SK-N-SH treated with all-trans-retinoic acid at 6 μM for 48 hours (cell line): ENCODE results near the gene KASH5.

ENCODE experiments used
- ATAC-seq: fragments of 200-7000 bp; cut with Tn5 transposase; 3 replicates; pipeline ENCODE4 v1.9.1; 2020; ENCODE audit warnings: mild to moderate bottlenecking, moderate library complexity
- ARNTL ChIP-seq: fragments of 450-650 bp; formaldehyde crosslinking; IDR thresholded peaks from 2 replicates; pipeline ENCODE4 v1.5.0; 2020; ENCODE audit warnings: low read depth, mild to moderate bottlenecking, moderate library complexity, borderline replicate concordance
- BACH2 ChIP-seq: fragments of 250-450 bp; sonication (Bioruptor Pico); IDR thresholded peaks from 2 replicates; pipeline ENCODE4 v1.9.0; 2021; ENCODE audit warnings: mild to moderate bottlenecking, borderline replicate concordance
- CSDC2 ChIP-seq: fragments of 250-450 bp; sonication (Bioruptor Pico); IDR thresholded peaks from 2 replicates; pipeline ENCODE4 v1.5.0; 2020; ENCODE audit warnings: mild to moderate bottlenecking, moderate library complexity
- ESRRG ChIP-seq: fragments of 250-450 bp; sonication (Bioruptor Pico); IDR thresholded peaks from 2 replicates; pipeline ENCODE4 v1.6.1; 2021; ENCODE audit warnings: mild to moderate bottlenecking
- ISL1 ChIP-seq: fragments of 250-450 bp; sonication (Bioruptor Pico); IDR thresholded peaks from 2 replicates; pipeline ENCODE4 v2.1.2; 2022; ENCODE audit warnings: mild to moderate bottlenecking, moderate library complexity
- OSR1 ChIP-seq: fragments of 250-450 bp; sonication (Bioruptor Pico); IDR thresholded peaks from 2 replicates; pipeline ENCODE4 v1.8.0; 2022; ENCODE audit warnings: moderate library complexity, mild to moderate bottlenecking, inconsistent platforms
- PPARA ChIP-seq: fragments of 250-450 bp; sonication (Bioruptor Pico); IDR thresholded peaks from 2 replicates; pipeline ENCODE4 v1.5.0; 2020; ENCODE audit warnings: mild to moderate bottlenecking, borderline replicate concordance
- RARB ChIP-seq: fragments of 250-450 bp; sonication (Bioruptor Pico); IDR thresholded peaks from 2 replicates; pipeline ENCODE4 v1.8.0; 2021; ENCODE audit warnings: mild to moderate bottlenecking, moderate library complexity
- SNAI2 ChIP-seq: fragments of 250-450 bp; sonication (Bioruptor Pico); IDR thresholded peaks from 2 replicates; pipeline ENCODE4 v1.5.0; 2020; ENCODE audit warnings: mild to moderate bottlenecking, moderate library complexity
- TCF4 ChIP-seq: fragments of 250-450 bp; sonication (Bioruptor Pico); IDR thresholded peaks from 2 replicates; pipeline ENCODE4 v1.8.0; 2021; ENCODE audit warnings: mild to moderate bottlenecking, moderate library complexity, borderline replicate concordance
- TOX ChIP-seq: fragments of 250-450 bp; sonication (Bioruptor Pico); IDR thresholded peaks from 2 replicates; pipeline ENCODE4 v1.8.0; 2021; ENCODE audit warnings: mild to moderate bottlenecking, moderate library complexity, borderline replicate concordance
- ZC3H10 ChIP-seq: fragments of 250-450 bp; sonication (Bioruptor Pico); IDR thresholded peaks from 2 replicates; pipeline ENCODE4 v1.5.1; 2021; ENCODE audit warnings: mild to moderate bottlenecking, moderate library complexity
- ZFP3 ChIP-seq: fragments of 250-450 bp; sonication (Bioruptor Pico); IDR thresholded peaks from 2 replicates; pipeline ENCODE4 v1.5.0; 2020; ENCODE audit warnings: mild to moderate bottlenecking, moderate library complexity
- ZFP30 ChIP-seq: fragments of 450-650 bp; formaldehyde crosslinking; IDR thresholded peaks from 2 replicates; pipeline ENCODE4 v1.5.0; 2022; ENCODE audit warnings: mild to moderate bottlenecking, moderate library complexity
- ZNF70 ChIP-seq: fragments of 450-650 bp; formaldehyde crosslinking; IDR thresholded peaks from 2 replicates; pipeline ENCODE4 v1.5.0; 2020; ENCODE audit warnings: mild to moderate bottlenecking, moderate library complexity
- ZNF8 ChIP-seq: fragments of 450-650 bp; formaldehyde crosslinking; IDR thresholded peaks from 2 replicates; pipeline ENCODE4 v1.5.0; 2020; ENCODE audit warnings: mild to moderate bottlenecking, moderate library complexity
- TF ChIP-seq, protein P1 (sequence below): fragments of 250-450 bp; sonication (Bioruptor Pico); IDR thresholded peaks from 2 replicates; pipeline ENCODE4 v1.8.0; 2020; ENCODE audit warnings: mild to moderate bottlenecking, moderate library complexity, borderline replicate concordance
- TF ChIP-seq, protein P2 (sequence below): fragments of 250-450 bp; sonication (Bioruptor Pico); IDR thresholded peaks from 2 replicates; pipeline ENCODE4 v1.5.1; 2021; ENCODE audit warnings: mild to moderate bottlenecking, moderate library complexity
- TF ChIP-seq, protein P3 (sequence below): fragments of 250-450 bp; sonication (Bioruptor Pico); IDR thresholded peaks from 2 replicates; pipeline ENCODE4 v1.5.1; 2020; ENCODE audit warnings: low read depth, mild to moderate bottlenecking, moderate library complexity
- TF ChIP-seq, protein P4 (sequence below): fragments of 250-450 bp; sonication (Bioruptor Pico); IDR thresholded peaks from 2 replicates; pipeline ENCODE4 v1.8.0; 2021; ENCODE audit warnings: low read depth, mild to moderate bottlenecking, moderate library complexity, borderline replicate concordance
- TF ChIP-seq, protein P5 (sequence below): fragments of 250-450 bp; sonication (Bioruptor Pico); IDR thresholded peaks from 2 replicates; pipeline ENCODE4 v1.5.0; 2020; ENCODE audit warnings: mild to moderate bottlenecking, moderate library complexity

KASH5 gene

DNA sequence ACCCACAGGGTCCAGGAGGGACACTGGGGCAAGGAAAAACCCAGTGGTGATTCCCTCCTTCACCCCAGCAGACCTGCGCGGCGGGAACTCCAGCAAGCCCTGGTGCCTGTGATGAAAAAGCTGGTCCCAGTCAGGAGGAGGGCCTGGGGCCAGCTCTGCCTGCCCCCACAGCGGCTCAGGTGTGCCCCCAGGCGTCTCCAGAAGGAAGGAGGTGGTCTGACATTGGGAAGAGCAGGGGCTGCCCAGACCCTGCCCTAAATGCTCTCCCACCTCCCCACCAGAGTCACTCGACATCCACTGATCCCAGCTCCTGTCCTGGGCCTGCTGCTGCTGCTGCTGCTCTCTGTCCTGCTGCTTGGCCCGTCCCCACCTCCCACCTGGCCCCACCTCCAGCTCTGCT lies 29.0 kb downstream of the KASH5 start:
- TF ChIP-seq ARNTL (CRISPR knock-in tag) (no peak), ZFP30 (CRISPR knock-in tag) (no peak), ESRRG (CRISPR knock-in tag) (no peak), OSR1 (no peak), ISL1 (no peak), ZNF70 (CRISPR knock-in tag) (no peak), ZNF8 (no peak), RARB (CRISPR knock-in tag) (no peak), SNAI2 (no peak), TCF4 (no peak), PPARA (no peak), CSDC2 (CRISPR knock-in tag) (no peak)
- TF ChIP-seq, protein P1, sequence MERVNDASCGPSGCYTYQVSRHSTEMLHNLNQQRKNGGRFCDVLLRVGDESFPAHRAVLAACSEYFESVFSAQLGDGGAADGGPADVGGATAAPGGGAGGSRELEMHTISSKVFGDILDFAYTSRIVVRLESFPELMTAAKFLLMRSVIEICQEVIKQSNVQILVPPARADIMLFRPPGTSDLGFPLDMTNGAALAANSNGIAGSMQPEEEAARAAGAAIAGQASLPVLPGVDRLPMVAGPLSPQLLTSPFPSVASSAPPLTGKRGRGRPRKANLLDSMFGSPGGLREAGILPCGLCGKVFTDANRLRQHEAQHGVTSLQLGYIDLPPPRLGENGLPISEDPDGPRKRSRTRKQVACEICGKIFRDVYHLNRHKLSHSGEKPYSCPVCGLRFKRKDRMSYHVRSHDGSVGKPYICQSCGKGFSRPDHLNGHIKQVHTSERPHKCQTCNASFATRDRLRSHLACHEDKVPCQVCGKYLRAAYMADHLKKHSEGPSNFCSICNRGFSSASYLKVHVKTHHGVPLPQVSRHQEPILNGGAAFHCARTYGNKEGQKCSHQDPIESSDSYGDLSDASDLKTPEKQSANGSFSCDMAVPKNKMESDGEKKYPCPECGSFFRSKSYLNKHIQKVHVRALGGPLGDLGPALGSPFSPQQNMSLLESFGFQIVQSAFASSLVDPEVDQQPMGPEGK (CRISPR knock-in tag), result no peak
- TF ChIP-seq, protein P2, sequence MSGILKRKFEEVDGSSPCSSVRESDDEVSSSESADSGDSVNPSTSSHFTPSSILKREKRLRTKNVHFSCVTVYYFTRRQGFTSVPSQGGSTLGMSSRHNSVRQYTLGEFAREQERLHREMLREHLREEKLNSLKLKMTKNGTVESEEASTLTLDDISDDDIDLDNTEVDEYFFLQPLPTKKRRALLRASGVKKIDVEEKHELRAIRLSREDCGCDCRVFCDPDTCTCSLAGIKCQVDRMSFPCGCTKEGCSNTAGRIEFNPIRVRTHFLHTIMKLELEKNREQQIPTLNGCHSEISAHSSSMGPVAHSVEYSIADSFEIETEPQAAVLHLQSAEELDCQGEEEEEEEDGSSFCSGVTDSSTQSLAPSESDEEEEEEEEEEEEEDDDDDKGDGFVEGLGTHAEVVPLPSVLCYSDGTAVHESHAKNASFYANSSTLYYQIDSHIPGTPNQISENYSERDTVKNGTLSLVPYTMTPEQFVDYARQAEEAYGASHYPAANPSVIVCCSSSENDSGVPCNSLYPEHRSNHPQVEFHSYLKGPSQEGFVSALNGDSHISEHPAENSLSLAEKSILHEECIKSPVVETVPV (CRISPR knock-in tag), result no peak
- TF ChIP-seq, protein P3, sequence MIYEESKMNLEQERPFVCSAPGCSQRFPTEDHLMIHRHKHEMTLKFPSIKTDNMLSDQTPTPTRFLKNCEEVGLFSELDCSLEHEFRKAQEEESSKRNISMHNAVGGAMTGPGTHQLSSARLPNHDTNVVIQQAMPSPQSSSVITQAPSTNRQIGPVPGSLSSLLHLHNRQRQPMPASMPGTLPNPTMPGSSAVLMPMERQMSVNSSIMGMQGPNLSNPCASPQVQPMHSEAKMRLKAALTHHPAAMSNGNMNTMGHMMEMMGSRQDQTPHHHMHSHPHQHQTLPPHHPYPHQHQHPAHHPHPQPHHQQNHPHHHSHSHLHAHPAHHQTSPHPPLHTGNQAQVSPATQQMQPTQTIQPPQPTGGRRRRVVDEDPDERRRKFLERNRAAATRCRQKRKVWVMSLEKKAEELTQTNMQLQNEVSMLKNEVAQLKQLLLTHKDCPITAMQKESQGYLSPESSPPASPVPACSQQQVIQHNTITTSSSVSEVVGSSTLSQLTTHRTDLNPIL (CRISPR knock-in tag), result no peak
- TF ChIP-seq, protein P4, sequence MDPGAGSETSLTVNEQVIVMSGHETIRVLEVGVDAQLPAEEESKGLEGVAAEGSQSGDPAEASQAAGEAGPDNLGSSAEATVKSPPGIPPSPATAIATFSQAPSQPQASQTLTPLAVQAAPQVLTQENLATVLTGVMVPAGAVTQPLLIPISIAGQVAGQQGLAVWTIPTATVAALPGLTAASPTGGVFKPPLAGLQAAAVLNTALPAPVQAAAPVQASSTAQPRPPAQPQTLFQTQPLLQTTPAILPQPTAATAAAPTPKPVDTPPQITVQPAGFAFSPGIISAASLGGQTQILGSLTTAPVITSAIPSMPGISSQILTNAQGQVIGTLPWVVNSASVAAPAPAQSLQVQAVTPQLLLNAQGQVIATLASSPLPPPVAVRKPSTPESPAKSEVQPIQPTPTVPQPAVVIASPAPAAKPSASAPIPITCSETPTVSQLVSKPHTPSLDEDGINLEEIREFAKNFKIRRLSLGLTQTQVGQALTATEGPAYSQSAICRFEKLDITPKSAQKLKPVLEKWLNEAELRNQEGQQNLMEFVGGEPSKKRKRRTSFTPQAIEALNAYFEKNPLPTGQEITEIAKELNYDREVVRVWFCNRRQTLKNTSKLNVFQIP (CRISPR knock-in tag), result no peak
- TF ChIP-seq, all 23 proteins: peak for 0
- no peak for ATAC-seq

DNA sequence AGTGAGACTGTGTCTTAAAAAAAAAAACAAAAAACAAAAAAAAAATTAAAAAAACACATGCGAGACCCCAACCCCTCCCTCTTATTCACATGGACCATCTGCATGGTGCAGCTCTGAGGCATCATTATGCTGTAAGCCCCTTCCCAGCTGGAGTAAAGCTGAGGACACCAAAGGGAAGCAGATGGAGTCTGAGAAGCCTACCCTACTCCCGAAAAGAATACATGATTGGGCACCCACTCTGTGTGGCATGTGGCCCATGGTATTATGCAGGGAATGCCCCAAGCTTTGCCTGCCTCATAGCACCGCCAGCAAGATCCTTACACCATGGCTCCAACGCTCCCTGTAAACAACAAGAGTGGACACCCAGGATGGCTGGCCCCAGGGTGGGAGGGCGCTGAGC lies 30.5 kb downstream of the KASH5 start:
- TF ChIP-seq ZNF70 (CRISPR knock-in tag), result no peak
- no peak for TF ChIP-seq TOX (CRISPR knock-in tag)
- no peak for TF ChIP-seq CSDC2 (CRISPR knock-in tag)
- TF ChIP-seq, protein P5, sequence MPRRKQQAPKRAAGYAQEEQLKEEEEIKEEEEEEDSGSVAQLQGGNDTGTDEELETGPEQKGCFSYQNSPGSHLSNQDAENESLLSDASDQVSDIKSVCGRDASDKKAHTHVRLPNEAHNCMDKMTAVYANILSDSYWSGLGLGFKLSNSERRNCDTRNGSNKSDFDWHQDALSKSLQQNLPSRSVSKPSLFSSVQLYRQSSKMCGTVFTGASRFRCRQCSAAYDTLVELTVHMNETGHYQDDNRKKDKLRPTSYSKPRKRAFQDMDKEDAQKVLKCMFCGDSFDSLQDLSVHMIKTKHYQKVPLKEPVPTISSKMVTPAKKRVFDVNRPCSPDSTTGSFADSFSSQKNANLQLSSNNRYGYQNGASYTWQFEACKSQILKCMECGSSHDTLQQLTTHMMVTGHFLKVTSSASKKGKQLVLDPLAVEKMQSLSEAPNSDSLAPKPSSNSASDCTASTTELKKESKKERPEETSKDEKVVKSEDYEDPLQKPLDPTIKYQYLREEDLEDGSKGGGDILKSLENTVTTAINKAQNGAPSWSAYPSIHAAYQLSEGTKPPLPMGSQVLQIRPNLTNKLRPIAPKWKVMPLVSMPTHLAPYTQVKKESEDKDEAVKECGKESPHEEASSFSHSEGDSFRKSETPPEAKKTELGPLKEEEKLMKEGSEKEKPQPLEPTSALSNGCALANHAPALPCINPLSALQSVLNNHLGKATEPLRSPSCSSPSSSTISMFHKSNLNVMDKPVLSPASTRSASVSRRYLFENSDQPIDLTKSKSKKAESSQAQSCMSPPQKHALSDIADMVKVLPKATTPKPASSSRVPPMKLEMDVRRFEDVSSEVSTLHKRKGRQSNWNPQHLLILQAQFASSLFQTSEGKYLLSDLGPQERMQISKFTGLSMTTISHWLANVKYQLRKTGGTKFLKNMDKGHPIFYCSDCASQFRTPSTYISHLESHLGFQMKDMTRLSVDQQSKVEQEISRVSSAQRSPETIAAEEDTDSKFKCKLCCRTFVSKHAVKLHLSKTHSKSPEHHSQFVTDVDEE, result no peak
- TF ChIP-seq SNAI2, result no peak
- no peak for TF ChIP-seq ESRRG (CRISPR knock-in tag)
- TF ChIP-seq ZFP30 (CRISPR knock-in tag), result no peak
- TF ChIP-seq ZC3H10 (CRISPR knock-in tag), result no peak
- TF ChIP-seq TCF4, result no peak
- TF ChIP-seq ISL1, result no peak
- ATAC-seq, result no peak

DNA sequence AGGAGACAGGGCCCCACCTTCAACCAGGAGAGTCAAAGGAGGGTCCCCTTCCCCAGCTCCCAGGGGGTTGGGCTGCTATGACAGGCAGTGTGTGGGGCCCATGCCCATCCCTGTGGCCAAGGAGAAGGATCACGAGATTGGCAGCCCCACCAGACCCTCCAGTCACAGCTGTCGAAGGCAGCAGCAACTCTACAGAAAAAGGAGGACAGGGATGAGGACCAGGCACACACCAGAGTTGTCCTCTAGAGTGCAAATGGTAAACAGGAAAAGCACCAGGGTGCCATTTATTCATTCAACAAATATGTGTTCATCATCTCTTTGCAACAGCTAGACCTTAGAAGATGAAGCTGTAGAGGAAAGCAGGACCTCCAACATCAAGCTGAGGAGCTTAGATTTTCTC lies 31.1 kb downstream of the KASH5 start:
- ATAC-seq, result no peak
- TF ChIP-seq BACH2 (CRISPR knock-in tag) (no peak), ZFP3 (CRISPR knock-in tag) (no peak), TOX (CRISPR knock-in tag) (no peak), ZC3H10 (CRISPR knock-in tag) (no peak), ARNTL (CRISPR knock-in tag) (no peak)
- TF ChIP-seq, all 23 proteins: peak for 0

DNA sequence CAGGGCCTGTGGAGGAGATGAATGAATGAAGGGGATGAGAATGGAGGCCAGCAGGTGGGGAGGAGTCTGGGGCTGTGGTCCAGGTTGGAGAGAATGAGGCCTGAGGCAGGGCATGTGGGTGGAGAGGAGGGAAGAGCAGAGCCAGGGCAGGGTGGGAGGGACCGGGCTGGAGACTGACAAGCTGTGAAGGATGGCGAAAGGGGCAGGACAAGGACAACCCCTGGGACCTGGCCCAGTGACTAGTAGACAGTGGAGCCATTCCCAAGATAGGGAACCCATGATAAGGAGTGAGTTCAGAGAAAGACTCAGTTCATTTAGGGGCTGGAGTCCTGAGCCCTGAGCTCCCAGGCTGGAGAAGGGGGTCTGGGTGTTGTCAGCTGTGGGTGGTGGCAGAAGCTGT lies 32.2 kb downstream of the KASH5 start:
- TF ChIP-seq, protein P5, result no peak
- no peak for TF ChIP-seq PPARA
- TF ChIP-seq, all 23 proteins: peak for 0

More for the DNA sequence above, 32.2 kb downstream of the KASH5 start:
- ATAC-seq, result no peak
